ENCODE results near the gene DYSF.
"Not testable (repeated sequence)": the region's sequence is repeated elsewhere in the genome, so short reads cannot be mapped to it uniquely, and the experiment has no call there.

The DYSF gene

DNA sequence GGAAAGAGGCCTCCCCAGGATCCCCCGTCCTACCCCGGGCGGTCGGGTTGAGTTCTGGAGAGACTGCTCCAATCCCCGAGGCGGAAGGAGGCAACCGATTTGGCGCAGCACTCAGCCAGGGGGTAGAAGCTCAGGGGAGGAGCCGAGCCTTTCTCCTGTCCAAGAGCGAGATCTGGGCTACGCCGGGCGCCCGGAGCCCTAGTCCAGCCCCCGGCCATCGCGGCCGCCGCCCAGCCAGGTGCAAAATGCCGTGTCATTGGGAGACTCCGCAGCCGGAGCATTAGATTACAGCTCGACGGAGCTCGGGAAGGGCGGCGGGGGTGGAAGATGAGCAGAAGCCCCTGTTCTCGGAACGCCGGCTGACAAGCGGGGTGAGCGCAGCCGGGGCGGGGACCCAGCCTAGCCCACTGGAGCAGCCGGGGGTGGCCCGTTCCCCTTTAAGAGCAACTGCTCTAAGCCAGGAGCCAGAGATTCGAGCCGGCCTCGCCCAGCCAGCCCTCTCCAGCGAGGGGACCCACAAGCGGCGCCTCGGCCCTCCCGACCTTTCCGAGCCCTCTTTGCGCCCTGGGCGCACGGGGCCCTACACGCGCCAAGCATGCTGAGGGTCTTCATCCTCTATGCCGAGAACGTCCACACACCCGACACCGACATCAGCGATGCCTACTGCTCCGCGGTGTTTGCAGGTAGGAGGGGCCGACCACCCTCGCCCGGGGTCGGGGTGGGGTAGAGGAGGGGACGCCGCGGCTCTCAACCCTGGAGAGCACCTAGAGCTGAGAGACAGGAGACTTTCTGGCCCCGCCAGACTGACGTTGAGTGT, at the start of gene DYSF:
Gene DYSF, plus strand, starts transcription at position 158 of the 817 bp plus-strand sequence.
- DNase-seq (ENCODE audit: low read depth) = no peak

DNA sequence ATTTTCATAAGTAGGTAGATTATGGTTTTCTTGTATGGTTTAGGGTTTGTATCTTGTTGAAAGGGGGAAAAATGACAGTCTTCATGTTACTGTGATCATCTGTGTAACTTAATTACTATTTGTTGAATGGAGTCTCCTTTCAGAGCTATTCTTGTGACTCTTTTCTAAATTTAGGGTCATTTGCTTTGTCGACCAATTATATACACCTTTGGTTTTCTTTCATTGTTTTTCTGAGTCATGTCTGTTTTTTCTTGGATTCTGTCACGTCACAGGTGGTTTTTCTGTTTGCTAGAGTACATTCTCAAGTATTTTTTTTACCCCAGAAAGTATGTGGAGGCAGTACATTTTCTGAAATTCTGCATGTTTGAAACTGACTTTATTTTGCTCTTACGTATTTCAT, 43.8 kb upstream of the DYSF start:
- no peak for DNase-seq (ENCODE audit: low read depth)

DNA sequence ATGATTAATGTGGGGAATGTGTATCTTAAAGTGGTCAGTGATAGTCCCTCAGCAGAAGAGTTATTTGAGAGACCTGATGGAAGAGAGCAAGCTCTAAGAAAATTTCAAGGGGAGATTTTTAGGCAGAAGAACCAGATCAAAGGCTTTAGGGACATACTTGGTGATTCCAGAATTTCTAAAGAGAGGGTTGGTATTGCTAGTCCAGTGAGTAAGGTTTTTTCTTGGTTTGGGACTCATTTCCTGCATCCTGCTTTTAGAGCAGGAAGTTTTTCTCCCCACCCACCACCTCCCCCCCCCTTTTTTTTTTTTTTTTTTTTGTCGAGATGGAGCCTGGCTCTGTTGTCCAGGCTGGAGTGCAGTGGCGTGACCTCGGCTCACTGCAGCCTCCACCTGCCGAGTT, 42.7 kb upstream of the DYSF start:
- DNase-seq (ENCODE audit: low read depth) = no peak

DNA sequence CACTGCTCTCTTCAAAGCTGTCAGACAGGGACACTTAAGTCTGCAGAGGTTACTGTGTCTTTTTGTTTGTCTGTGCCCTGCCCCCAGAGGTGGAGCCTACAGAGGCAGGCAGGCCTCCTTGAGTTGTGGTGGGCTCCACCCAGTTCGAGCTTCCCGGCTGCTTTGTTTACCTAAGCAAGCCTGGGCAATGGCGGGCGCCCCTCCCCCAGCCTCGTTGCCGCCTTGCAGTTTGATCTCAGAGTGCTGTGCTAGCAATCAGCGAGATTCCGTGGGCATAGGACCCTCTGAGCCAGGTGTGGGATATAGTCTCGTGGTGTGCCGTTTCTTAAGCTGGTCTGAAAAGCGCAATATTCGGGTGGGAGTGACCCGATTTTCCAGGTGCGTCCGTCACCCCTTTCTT, 36.5 kb upstream of the DYSF start:
- DNase-seq (ENCODE audit: low read depth) = not testable (repeated sequence)

DNA sequence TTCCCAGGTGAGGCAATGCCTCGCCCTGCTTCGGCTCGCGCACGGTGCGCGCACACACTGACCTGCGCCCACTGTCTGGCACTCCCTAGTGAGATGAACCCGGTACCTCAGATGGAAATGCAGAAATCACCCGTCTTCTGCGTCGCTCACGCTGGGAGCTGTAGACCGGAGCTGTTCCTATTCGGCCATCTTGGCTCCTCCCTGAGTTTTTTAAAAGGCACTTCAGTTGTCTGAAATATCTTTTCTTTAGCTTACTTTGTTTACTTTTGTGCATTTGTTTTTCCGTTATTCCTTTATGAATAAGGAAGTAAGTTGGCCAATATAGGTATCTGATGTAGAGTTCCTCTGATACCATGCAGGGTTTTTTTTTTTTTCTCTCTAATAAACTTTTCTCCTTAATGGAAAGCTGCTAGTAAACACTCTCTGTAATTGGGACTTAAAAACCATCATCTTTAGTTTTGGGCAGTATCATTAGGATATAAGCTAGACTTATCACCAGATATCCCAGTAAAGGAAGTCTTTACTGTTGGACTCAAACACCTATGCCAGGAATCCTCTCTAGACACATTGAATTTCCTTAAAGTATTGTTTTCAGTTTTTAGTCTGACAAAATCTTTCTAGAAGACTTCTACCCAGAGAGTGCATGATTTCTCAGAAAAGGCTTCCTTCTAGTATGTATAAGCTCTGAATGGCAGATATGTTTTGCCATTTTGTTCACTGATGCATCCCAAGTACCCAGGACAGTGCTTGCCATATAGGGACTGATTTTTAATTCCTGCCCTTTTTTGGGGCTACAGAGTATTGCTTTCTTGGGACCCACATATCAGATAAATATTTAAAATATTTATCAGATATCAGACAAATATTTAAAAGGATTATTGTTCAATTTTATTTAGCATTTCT, 35.8 kb upstream of the DYSF start:
- no peak for DNase-seq (ENCODE audit: low read depth)

DNA sequence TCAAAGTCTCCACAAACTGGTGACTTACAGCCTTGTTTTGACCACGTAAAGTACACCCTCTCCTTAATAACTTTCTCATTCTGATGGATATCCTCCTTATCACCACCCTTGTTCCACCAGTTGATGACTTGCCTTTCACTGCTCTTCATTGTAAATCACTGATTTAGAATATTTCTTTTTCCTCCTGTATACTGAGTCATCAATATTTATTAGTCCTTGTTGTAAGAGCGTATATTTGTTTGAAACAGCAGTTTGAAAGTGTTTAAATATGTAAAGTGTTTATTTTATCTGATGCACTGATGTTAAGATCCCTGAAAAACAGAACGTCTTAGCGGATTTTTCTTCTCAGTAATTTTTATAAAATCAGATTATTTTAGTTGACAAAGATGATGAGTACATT, 34.2 kb upstream of the DYSF start:
- peak; percentile 8 for DNase-seq (ENCODE audit: low read depth)

DNA sequence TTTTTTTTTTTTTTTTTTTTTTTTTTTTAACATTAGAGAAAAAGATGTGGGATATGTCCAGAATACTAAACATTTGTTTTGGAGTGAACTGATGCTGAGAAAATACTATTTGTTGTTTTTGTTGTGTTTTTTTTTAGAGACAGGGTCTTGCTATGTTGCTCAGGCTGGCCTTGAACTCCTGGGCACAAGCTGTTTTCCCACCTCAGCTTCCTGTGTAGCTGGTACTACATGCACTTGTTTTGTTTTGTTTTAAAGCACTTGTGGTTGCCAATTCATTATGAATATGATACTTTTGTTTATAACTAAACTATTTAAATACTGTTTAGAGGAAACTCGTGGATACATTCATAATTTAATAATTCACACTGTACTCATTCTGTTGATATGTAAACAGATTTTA, 33.4 kb upstream of the DYSF start:
- no peak for DNase-seq (ENCODE audit: low read depth)

DNA sequence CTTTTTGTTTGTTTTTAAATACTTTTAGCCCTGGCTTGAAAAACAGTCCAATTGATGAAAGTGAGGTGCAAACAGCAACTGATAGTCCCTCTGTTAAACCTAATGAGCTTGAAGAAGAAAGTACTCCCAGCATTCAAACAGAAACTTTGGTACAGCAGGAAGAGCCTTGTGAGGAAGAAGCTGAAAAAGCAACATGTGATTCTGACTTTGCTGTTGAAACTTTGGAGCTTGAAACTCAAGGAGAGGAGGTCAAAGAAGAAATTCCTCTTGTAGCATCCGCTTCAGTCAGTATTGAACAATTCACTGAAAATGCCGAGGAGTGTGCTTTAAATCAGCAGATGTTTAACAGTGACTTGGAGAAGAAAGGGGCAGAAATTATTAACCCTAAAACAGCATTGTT, 30.6 kb upstream of the DYSF start:
- no peak for DNase-seq (ENCODE audit: low read depth)

DNA sequence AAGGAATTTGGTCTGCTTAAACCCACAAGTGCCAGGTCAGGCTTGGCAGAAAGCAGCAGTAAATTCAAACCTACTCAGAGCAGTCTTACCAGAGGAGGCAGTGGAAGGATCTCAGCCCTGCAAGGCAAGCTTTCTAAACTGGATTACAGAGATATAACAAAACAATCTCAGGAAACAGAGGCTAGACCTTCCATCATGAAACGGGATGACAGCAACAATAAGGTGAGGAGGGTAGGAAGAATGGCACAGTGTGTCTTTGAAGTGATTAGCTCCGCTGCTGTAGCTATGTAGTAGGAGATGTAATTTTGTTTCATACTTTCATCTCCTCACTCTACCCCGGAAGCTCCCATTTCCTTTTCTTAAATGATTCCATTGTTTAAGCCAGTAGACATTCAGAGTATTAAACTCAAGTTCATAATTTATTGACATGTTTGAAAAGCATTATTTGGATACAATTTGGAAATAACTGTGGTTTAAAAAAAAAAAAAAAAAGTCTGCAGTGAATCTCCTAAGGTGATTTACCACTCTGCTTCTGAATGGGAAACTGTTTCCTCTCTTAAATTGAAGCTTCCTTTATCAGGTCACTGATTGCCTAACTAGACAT, 29.4 kb upstream of the DYSF start:
- DNase-seq (ENCODE audit: low read depth) = no peak

DNA sequence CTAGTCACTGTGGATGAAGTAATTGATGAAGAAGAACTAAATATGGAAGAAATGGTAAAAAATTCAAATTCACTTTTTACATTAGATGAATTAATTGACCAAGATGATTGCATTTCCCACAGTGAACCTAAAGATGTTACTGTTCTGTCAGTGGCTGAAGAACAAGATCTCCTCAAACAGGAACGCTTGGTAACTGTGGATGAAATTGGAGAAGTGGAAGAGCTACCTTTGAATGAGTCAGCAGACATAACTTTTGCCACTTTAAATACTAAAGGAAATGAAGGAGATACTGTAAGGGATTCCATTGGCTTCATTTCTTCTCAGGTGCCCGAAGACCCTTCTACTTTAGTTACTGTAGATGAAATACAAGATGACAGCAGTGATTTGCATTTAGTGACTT, 26.6 kb upstream of the DYSF start:
- DNase-seq (ENCODE audit: low read depth) = no peak

DNA sequence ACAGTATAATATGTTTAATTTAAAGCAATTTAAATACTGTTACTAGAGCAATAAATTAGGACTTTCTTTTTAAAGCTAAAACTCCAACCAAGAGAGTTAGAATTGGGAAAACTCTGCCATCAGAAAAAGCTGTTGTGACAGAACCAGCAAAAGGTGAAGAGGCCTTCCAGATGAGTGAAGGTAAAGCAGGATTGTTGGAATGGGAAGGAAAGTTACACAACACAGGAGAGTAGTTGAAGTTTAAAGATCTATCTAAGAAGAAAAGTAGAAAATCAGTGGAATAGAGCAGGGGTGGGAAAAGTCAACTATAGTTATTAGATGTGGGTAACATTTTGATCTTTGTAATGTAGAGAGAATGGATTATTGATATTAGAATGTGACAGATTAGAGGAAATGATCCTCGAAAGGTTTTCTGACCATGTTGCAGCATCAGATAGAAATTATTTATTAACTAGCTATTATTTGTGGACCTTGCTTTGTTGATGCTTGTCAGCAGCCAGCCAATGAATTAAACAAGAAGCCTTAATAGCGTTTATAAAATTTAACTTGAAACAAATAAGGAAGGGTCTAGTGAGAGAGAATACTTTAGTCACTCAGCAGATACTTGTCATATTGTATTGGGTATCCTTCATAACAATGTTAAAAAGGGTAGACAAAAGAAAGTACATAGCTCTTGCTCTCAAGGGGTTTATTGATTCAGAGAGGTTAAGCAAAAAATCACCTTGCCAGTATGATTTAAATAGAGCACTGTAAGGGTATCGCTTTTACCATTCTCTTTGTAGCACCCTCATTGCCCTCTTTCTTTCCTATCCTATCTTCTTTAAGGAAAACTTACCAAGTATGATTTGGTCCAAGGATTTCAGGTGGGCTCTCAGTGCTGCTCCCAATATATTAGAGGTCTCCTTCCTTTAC, 24.6 kb upstream of the DYSF start:
- no peak for DNase-seq (ENCODE audit: low read depth)

DNA sequence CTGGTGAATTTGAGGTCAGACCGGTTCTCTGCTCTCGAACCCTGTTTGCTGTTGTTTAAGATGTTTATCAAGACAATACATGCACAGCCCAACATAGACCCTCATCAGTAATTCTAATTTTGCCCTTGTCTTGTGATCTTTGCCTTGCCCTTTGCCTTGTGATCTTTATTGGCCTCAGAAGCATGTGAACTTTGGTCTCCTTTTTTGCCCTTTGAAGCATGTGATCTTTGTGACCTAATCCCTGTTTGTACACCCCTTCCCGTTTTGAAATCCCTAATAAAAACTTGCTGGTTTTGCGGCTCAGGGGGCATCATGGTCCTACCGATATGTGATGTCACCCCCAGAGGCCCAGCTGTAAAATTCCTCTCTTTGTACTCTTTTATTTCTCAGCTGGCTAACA, 8.2 kb upstream of the DYSF start:
- DNase-seq (ENCODE audit: low read depth) = not testable (repeated sequence)

DNA sequence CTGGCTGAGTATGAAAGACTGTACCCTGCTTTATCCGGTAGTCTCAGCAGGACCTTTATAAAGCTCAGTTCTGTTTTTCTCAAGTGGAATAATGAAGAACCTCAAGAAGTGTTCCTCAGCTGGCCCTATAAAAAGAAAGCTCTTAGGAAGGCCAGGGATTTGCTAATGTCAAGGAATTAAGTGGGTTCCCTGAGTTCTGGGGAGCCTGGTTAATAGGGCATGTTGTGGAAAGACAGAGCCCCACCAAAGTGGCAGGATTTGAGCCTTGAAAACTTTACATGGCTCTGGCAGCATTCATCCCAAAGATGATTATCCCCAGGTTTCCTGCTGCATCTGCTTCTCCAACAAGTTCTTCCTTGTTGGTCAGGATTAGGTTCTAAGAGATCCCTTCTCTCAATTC, 6.9 kb upstream of the DYSF start:
- DNase-seq (ENCODE audit: low read depth) = no peak

DNA sequence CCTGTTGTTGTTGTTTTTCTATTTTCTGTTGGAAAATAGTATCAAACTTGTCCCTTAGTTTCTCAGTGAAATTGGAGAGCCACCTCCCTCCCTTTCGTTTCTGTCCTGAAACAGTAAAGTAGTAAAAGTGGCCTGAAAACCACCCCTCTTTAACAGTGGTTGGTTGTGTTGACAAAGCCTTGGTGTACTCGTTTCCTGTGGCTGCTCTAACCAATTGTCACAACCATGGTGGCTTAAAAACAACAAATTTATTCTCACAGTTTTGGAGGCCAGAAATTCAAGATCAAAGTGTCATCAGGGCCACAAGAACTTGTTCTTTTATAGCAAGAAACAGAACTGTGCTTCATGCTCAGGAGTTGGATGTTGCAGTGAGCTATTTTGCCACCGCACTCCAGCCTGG, 4.0 kb upstream of the DYSF start:
- DNase-seq (ENCODE audit: low read depth) = no peak

DNA sequence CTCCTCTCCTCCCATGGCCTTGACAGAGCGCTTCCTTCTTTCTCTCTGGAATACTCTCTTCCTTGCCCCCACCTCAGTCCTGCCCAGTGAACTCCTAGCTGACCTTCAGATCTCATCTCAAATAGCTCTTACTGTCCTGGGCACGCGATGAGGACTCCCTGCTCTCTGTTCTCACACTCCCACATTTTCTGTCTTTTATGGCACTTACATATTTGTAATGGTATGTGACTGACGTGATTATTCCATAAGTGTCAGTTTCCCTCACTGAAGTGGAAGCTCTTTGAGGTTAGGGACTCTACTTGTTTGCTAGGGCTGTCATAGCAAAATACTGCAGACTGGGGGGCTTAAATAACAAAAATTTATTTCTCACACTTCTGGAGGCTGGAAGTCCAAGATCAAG, 1.7 kb upstream of the DYSF start:
- no peak for DNase-seq (ENCODE audit: low read depth)

DNA sequence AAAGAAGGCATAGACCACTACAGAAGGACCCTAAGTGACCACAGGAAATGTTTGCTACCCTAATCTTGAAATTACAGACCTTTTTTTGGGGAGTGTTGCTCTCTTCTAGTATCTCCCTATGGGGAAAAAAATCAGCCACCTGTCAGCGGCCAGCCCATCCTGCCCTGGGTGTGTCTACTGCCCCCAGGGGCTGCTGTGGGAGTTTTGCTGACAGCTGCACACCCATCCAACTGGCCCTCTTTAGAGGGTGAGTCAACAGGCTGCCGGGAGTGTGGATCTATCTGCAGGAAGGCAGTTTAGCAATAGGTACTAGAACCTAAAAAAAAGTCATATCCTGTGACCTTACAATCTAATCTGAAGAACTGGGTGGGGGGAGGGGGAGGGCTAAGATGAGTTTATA, 796 bp upstream of the DYSF start:
- peak; percentile 51 for DNase-seq (ENCODE audit: low read depth)

DNA sequence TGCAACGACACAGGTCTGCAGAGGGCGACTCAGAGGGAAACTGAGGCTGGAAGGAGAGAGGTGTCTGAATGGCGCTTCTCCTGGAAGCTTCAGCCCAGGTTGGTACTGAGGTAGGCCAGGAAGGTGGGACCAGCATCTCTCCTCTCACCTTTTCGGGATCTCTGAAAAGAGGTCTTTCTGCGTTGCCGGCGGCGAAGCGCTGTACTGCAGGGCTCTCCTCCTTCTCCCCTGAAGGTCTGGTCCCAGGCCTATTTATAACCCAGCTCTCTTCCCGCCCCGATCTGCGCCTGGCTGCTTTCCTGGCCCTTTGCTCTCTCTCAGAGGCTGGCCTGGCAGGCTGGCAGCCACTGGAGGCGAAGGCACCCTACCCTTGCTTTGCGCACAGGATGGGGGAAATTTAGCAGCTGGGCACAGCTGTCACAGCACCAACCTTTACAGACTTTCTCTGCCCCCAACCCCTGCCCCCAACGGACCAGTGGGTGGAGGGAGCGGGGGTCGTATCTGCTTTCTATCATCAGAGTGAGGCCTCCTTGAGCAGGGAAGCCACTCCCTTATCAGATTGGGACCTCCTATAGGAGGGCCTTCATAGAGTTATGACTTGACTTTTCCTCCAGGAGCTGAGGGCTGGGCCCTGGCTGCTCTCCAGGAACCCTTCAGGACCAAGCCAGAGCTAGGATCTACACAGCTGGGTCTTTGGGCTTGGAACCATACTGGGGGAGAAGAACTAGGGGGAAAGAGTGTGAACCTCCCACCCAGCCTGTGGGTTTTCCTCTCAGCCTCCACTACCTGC, 1.1 kb downstream of the DYSF start:
- no peak for DNase-seq (ENCODE audit: low read depth)

DNA sequence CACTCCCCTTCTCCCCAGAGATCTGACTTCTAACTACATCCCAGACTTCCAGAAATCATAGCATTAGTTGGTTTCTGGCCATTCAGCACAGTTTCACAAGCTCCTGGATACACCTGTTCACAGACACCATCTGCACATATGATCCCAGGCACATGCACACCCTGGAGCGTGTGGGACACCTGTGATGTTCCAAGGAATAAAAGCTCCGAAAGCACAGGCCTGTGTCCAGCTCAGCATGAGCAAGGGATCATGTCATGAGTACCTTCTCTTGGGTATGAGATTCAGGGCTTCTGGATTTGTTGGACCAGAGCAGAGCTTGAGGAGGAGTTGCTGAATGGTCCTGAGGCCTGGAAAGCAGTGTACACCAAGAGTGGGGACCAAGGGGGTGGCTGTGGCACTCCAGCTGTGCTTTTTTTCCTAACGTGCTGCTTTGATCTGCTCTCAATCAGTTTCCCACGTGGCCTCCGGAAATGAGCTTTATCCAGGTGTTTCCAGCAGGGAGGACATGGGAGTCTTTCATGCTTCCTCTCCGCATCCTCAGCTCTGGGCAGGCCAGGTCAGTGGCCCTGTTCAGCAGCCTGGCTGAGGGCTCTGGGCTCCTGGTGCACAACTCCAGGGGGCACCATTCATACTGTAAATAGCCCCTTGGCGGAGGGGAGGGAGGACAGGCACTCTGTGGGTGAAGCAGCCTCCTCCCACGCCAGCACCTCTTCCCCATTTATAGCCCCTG, 1.8 kb downstream of the DYSF start:
- DNase-seq (ENCODE audit: low read depth) = no peak

DNA sequence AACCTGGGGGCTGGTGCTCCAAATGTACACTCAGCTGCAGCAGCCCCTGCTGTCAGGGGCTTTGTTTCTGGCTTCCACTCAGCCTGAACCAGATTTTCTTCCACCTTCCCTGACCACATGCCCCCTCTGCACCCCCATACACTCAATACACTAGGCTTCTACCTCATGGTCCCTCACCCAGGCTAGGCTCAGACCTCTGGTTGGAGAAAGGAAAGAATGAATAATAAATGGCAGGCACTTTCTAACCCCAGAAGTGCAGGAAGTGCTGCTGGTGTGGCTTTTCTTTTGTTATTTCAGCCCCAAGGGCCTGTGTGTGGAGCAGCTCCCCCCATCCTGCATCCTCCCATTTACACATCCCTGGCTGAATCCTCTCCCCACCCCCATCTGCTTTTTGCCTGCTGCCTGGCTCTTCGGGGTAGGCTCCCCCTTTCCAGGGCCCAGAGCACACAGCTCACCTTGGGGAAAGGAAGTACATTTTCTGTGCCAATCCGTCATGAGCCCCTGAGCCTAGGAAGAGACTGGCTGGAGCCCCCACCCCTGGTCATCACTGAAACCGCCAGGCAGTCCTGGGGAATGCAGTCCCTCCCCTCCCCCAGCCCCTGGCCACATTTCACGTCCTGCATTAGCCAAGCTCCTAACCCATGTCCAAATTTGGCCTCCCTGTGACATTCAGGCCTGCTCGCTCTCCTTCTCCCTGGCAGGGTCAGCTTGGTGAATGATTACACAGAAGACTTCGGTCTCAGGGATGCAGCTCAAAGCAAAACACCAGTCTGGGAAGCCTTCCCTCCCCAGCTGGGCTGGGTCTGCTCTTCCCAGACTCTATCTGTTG, 2.6 kb downstream of the DYSF start:
- no peak for DNase-seq (ENCODE audit: low read depth)
